HG02678 (cell line): ENCODE measurements around the gene EMC8.

Source experiments
- ATAC-seq: cut with Tn5 transposase; IDR thresholded peaks from one replicate; pipeline ENCODE4 v1.9.1; 2021; ENCODE audit warnings: mild to moderate bottlenecking, moderate library complexity; ENCODE audit not compliant: unreplicated experiment

Gene EMC8

DNA sequence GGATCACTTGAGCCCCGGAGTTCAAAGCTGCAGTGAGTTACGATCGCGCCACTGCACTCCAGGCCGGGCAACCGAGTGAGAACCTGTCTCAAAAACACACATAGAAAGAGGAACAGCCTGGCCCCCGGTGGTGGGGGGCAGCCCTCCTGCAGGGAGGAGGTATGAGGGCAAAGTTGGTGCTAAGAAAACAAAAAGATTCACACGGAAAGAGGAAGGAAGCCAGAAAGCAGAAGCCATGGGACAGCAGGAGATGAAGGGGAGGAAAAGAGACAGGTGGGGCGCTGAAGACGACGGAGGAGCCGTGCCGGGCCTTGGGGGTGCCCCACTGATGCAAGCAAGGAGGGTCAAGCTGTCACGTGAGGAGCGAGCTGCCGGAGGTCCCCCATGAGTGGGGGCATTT lies 40.2 kb downstream of the EMC8 start:
- no peak for ATAC-seq

DNA sequence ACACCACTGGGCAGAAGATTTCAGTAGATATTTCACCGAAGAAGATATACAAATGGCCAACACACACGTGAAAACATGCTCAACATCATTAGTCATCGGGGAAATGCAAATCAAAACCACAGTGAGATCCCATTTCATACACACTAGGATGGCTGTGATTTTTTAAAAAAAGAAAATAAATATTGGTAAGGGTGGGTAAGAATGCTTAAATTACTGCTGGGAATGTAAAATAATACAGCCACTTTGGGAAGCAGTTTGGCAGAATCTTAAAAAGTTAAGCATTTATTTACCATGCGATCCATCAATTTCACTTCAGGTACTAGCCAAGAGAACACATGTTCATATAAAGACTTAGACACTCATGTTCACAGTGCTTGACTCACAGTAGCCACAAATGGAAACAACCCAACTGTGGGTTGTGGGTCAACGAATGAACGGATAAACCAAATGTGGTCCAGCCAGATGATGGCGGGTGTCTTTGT lies 42.0 kb downstream of the EMC8 start:
- ATAC-seq: no peak

DNA sequence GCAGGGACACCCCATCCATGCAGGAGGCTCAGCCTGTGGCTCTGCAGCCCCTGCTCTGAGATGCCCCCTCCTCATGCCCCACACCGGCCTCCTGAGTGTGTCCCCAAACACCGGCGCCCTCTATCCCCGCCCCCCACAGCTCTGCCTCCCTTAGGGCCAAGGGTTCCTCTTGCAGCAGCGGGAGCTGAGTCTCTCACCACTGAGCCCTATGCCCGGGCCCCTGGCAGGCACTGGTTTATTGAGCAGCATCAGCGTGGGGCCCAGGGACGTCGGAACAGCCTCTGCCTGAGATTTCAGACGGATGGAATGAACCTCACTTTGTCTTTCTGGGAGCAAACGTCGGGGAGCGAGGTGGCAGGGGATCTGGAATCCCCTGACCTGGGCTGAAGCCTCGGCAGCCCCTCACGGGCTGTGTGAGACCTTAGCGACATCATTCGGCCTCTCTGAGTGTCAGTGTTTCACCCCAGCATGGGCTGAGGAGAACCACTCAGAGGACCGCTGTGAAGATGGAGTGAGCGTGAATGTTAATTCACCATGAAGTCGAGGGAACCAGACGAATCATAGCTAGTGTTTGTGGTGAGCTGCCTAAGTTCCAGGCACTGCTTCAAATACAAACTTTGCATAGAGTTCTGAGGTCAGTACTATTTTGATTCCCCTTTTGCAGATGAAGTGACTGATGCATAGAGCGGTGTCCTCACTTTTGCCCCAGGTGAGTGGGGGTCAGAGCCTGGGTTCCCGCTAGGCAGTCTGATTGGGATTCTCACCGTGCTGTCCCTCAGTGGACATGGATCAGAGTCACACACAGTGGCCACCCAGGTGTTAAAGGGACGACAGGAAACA lies 43.2 kb downstream of the EMC8 start:
- ATAC-seq: peak; percentile 50

DNA sequence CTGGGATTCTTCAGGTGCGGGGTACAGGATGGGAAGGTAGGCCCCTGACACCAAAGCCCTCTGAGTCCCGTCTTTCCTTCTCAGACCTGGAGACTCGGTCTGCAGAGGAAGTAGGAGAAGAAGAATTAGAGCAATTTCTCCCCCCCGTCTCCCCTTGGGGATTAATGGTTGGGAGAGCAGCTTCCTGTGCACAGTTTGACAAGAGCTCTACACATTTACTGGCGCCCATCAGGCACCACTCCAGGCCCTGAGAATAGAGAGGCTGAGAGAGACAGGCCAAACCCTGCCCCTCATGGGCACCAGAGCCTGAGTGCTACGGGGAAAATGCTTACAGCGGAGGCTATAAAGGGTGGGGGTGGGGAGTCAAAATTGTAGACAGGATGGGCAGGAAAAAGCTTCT lies 44.9 kb downstream of the EMC8 start:
- ATAC-seq: no peak

DNA sequence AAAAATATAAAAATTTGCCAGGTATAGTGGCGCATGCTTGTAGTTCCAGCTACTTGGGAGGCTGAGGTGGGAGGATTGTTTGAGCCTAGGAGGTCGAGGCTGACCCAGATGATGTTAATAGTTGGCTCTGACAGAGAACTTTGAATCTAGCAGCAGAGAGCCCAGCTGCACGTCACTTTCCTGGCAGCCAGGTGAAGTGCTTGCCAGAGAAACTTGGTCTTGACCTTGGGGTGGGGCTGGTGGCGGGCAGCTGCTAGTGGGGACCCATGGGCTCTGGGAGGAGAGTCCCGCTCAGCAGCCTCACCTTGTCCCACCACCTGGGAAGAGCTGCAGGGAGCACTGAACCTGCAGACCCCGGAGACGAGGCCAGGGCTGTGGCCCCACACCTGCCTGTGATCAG lies 45.4 kb downstream of the EMC8 start:
- no peak for ATAC-seq

DNA sequence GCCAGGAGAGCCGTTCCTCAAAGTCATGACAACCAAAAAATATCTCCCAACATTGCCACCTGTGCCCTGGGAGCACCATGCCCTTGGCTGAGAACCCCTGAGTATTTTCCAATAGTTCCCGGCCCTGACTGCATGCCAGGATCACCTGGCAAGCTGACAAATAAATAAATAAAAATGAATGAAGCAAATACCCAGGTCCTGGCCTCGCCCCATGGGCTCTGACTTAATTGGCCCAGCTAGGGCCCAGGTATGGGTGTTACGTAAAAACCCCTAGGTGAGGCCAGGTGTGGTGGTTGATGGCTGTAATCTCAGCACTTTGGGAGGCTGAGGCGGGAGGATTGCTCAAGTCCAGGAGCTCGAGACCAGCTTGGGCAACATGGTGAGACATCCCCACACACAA lies 45.8 kb downstream of the EMC8 start:
- no peak for ATAC-seq

DNA sequence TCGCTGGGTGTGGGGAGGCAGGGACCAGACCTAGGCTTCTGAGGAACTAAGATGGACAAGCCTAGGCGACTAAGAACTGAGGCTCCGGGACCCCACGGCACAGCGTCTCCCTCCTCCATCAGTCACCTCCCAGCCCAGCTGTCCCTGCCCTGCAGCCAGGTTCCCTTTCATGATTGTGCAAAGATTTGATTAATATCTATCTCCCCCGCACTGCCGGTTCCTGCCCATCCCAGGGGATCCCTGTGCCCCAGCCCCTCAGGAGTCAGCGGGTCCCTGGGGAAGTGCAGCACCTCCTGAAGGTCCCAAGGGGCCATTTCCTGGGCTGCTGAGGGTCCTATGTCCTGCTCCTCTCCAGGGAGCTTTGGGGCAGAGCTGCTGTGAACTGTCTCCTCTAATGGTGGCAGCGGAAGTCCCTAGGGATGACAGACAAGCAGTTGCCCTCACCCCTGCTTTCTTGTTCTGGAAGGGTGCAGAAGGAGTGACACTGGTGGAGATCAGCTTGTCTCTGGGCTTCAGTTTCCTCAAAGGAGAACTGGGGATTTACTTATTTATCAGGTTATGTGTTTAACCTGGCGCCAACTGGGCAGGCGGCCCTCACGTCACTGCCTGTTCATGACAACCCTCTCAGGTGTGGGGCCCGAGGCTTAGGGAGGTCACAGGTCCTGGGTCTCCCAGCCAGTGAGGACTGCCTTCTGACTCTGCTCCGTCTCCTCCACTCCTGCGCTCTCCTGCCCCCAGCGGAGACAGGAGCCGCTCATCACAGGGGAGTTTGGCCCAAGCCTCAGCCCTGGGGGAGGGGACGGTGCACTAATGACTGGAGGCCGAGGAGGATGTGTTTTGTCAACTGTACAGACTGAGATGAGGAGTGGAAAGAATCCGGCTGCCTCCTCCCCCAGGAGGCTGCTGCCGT lies 46.6 kb downstream of the EMC8 start:
- ATAC-seq: no peak

DNA sequence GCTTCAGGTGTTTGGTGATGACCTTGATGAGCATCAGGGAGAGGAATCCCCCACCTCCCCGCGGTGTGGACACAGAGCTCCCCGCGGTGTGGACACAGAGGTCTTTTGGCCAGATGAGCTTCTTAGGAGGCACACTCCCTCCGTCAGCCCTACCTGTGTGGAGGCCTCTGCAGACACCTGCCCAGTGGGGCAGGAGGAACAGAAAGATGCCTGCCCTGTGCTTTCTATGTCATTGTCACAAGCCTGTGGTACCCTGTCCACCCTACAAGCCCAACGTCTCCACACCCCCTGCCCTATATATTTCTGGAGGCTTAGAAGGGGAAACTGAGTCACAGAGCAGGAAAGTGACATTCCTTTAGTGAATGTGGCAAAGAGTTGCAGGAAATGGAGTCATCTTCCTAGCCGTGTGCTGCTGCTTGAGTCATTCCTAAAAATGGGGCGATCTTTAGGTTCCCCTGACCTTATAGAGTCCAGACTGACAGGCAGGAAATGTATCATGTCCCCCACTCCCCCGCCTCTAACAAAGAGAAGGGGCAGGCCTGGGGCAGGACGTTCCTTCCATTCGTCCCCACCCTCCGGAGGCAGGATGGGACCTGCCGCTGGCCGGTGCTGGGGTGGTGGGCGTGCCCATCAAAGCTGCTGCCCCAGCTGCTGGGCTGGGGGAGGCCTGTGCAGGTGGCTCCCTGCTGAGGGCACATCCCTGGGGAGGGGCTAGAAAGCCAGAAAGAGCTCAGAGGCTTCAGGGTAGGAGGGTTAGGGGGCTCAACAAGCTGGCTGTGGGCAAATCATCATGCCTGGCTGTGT lies 47.4 kb downstream of the EMC8 start:
- ATAC-seq: no peak

DNA sequence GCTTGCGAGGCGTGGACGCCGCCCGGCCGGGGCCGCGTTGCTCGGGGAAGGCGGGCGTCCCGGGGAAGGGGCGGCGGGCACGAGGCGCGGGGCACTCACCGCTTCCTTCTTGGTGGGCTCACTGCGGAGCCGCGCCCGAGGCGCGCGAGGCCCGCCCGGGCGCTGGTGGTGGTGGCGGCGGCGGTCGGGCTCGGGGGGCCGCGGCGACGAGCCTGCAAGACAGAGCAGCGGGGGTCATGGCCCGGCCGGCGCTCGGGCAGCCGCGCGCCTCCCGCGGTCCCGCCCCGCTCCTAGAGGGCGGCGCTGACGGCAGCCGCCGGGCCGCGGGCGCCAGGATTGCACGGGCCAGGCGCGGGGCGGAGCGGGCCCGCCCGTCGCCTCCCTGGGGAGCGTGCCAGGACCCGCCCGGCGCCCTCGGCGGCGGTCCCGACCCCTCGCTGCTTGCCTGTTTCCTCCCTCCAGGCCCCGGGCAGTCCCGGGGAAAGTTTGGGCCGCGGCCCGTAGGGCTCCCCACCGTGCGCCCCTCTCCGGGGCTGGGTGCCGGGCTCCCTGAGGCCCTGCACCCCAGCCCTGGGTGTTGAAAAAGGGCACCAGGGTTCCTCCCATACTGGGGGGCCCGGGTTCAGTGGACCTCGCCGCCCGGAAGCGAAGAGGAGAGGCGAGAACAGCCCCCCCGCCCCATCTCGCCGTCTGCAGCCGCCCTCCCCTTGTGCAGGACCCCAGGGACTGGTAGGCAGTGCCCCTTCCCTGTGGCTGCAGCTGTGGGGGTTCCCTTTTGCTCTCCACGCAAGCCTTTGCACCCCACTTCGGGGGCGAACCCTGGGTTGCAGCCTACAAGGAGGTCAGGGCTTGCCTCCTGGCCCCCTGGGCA lies 48.3 kb downstream of the EMC8 start, which contains the start of gene C16orf74:
Gene C16orf74, minus strand, starts transcription at position 270 of the 871 bp plus-strand sequence. CDS start 15,879 bp downstream, outside the sequence.
- peak; percentile 61 for ATAC-seq

DNA sequence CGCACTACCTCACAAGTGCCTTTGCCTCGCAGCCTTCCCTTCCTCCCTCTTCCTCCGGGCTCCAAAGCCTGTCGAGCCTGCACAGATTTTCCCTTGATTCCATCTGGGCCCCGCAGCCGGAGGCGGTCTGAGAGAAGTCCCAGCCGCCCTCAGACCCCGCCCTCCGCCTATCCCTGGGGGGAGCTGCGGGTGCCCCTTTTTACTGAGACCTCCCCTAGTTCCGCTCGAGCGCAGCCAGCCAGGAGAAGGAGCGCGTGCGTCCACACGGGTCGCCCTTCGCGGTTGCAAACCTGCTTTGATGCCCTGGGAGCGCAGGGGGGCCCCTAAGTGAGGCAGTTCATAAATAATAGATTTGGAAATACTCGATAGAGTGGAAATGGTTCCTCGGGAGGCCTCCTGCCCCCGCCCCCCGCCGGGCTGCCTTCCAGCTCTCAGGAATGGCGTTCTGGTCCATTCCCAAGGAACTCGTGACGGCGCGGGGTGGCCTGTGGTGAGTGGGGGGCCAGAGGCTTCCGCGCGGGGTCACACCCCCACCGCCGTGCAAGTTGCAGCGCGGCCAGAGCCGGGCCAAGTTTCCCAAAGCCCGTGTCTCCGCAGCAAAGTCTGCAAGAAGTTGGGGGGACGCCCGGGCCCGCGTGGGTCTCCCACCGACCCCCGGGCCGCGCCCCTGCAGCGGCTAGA lies 49.1 kb downstream of the EMC8 start:
- ATAC-seq: no peak

DNA sequence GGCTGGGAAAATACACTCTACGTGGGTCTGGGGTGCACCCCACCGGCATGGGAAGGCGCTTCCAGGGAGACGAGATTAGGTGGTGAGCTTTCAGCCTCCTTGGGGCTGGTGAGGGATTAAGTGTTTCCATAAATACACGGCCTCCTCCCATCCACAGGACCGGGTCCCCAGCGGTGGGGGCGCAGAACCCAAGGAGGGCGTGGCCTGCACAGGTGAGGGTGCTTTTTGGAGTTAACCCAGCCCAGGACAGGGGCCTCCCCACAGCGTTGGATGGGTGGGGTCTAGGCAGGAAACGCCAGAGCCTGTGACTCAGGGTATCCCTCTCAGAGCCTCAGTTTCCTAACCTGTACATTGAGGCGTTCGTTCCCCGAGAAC lies 49.6 kb downstream of the EMC8 start:
- no peak for ATAC-seq

DNA sequence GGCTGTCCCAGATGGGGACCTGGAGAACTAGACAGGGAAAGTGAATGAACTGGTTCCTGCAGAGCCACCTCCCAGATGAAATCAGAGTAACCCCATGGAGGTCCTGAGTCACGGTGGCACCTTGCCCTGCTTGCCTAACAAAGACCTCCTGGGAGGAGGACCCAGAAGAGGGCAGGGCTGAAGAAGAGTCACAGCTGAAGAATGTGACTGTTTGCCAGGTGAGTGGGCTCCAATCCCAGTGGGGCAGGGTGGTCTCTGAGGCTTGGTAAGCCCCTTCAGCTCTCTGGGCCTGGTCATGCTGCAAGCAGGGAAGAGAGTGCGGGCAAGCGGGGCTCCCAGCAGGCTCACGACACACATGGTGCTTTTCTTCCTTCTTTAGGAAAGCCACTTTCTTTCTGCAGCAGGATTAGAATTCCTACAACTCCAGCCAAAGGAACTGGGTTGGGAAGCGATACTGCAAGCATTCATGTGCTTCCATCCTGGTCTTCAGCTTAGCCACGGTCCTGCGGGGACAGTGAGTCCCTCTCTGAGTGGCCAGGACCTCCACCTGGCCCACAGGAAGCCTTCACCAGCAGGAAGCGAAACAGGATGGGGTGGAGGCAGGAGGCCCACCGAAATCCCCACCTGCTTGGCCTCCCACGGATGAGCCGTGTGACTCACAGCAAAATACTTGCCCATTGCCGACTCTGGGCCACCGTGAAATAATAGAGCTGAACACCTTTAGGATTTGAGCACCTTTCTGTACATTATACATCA lies 52.7 kb downstream of the EMC8 start:
- no peak for ATAC-seq

DNA sequence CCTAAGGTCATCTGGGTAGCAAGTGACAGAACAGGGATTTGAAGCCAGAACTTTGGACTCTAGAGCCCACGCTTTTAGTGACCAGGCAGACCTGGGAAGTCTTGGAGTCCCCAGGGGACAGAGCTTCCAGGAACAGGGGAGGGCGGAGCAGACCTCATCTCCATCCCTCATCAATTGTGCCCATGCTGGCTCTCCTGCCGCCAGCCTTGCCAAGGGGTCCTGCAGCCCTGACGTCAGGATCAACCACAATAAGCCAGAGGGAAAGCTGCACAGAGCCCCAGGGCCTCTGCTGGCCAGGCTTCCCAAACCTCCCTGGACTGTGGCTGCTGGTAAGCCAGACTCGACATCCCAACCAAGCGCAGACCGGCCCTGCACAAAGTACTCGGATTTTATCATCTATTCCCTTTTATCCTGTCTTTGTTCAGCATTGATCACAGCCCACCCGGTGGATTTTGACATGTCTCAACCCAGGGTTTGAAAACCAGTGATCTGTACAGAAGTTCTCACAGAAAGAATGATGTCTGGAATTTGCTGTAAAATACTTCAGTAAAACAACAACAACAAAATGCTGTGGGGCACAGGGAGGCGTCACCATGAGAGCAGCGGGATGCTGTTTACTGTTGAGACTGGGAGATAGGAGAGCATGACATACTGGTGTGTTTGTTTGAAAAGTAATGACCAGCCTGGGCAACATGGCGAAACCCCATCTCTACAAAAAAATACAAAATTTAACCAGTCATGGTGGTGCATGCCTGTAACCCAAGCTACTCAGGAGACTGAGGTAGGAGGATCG lies 60.2 kb downstream of the EMC8 start:
- no peak for ATAC-seq

DNA sequence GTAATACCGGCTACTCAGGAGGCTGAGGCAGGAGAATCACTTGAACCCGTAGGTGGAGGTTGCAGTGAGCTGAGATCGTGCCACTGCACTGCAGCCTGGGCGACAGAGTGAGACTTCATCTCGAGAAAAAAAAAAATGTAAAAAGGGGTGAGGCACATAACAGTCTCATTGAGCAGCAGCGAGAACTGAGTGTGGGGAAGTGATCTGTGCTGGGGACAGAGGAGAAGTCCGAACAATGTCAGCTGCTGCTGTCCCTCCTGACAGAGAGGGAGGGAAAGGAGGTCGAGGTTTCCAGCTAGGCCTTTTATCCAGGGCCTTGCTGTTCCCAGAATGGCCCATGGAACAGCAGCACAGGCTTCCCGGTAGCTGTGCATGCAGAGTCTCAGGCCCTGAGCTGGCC lies 62.4 kb downstream of the EMC8 start:
- no peak for ATAC-seq

DNA sequence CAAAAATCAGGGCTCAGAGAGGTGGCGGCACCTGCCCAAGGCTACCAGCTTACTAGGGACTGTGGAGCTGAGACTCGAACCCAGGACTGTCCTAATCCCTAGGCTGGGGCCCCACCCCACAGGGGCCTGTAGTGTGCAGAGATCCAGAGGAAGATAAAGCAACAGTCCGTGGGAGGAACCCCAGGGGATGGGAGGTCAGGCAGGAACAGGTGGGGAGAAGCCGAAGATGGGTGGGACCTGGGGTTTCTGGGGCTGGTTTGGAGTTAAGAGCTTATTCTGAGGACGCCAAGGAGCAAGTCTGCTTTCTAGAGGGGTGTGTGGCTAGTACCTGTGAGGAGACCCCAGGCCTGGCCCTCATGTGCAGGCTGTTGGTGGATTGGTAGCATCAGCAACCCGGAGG lies 63.4 kb downstream of the EMC8 start:
- ATAC-seq: no peak

DNA sequence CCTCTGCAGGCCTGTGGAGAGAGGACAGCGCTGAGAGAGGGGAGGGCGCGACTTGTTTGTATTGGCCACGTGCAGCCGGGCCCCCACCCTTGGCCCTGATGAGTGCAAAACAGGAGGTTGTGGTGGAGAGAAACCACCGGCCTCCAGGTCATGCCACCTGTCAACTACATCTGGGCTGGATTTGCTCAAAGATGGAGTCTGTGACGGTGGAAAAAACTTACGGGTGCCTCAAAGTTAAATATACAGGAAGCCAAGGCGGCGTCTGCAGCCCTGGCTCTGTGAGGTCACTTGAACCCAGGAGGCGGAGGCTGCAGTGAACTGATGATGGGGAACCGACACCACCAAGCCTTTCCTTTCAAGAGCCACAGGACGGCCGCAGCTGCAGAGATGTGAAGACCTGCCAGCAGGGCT lies 64.1 kb downstream of the EMC8 start:
- ATAC-seq: peak; percentile 82

DNA sequence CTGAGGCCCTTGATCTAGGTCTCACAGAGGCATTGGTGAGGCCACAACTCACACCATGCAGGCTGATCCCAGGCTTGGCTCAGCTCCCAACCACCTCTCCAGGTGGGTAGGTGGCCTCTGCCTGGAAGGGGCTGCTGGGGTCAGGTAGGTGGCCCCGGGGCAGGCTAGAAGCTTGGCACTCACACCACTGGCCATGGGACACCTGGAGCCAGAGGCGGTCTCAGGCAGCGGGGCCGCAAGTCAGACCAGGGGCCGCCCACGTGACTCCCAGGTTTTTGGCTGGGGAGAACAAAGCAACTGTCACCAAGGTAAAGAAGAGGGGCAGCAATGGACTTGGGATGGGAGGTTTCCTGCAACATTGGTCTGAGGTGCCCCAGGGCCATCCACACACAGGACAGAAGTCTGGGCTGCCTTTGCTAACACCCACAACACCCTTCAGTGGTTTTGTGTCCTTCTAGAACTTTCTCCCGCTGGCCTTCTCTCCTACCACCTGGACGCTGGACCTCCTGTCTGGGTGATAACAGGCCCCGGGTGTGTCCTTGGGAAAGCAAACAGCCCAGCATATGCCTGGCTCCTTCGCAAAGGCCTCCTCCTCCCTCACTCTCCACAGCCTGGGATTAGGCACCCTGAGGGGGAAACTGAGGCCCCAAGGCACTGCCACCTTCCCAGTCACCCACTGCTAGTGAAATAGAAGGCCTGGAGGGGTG lies 64.9 kb downstream of the EMC8 start:
- no peak for ATAC-seq
